Measurements from ENCODE around the gene PHF13. TPM values are rescaled to one million over a fixed set of nuclear protein-coding genes. Genes with fewer than 3 reads are reported as not detected.

Gene PHF13
- total RNA-seq, 1 experiment from 2014 or later, result 36.6 TPM

DNA sequence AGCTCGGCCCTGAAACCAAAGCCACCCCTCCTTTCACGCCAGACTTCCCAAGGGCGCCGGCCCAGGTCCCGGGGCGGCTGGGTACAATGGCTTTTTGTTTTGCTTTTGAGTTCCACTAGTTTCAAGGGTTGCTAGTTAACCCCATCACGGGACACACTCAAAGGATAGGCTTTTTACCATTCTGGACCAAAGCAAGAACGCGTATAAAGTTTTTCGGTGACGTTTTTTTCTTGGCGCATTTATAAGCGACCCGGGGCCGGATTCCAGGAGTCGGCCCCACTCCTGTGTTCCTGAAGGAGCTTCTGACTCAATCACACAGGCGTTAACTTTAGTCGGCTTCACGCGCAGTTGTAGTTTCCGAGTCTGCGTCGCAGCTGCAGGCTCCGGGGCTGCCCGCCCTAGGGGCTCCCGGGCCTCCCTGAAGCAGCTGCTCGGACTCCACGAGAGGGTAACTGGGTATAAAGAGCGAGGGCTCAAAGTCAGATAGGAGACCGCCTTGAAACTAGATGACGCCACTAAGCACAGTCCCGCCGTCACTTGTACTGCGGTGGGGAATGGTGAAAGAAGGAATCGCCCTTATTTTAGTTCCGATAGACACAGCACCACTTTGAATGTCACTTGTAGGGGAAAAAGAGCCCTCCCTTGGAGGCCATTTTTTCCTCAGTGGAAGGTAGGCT is 10.2 kb upstream of the PHF13 start:
- Histone ChIP-seq H3K27me3 (ENCODE audit: control insufficient read depth, insufficient read depth, low read length) (0 out of 2 replicates have a peak, but pooled peaks cover 2% of the 10 kb centered on the region), H3K4me3 (ENCODE audit: insufficient read depth, low read depth, low read length) (peak overlapping the region; percentile 99), H3K36me3 (replicated peaks; ENCODE audit: control insufficient read depth, insufficient read depth, low read length) (peaks cover 1% of the 10 kb centered on the region)
- peak; percentile 81 for DNase-seq

DNA sequence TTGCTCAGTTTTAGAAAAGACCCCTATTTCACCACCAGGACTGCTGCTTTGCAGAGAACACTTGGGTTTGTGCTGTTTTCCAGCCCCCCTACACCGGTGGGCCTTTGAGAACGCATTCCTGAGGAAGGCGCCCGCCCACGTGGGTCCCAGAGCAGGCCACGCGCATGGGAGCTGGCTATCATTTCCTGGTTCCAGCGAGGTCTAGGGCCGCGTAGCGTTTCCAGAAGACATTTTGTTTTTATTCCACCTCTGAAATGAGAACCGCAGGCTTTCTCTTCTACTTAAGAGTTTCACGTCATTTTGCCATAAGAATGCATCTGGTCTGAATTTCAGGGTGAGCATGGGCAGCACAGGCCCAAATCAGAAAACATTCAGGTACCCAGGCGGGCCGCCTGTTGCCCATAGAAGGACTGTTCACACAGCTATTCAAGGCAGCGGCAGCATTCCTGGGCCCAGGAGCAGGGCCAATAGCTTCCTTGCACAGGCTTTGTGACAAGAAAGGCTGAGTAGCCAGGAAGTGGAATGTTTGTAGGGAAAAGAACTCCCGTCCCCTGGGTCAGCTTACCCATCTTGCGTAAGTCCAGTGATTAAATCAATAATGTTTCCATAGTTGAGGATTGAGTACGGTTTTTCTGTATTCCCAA is 9.5 kb upstream of the PHF13 start:
- H3K36me3 ChIP-seq (replicated peaks; ENCODE audit: control insufficient read depth, insufficient read depth, low read length), result peaks cover 1% of the 10 kb centered on the region
- H3K4me3 ChIP-seq (ENCODE audit: insufficient read depth, low read depth, low read length), result peak overlapping the region; percentile 99
- H3K27me3 ChIP-seq (ENCODE audit: control insufficient read depth, insufficient read depth, low read length), result 0 out of 2 replicates have a peak, but pooled peaks cover 2% of the 10 kb centered on the region
- DNase-seq, result peak; percentile 86

DNA sequence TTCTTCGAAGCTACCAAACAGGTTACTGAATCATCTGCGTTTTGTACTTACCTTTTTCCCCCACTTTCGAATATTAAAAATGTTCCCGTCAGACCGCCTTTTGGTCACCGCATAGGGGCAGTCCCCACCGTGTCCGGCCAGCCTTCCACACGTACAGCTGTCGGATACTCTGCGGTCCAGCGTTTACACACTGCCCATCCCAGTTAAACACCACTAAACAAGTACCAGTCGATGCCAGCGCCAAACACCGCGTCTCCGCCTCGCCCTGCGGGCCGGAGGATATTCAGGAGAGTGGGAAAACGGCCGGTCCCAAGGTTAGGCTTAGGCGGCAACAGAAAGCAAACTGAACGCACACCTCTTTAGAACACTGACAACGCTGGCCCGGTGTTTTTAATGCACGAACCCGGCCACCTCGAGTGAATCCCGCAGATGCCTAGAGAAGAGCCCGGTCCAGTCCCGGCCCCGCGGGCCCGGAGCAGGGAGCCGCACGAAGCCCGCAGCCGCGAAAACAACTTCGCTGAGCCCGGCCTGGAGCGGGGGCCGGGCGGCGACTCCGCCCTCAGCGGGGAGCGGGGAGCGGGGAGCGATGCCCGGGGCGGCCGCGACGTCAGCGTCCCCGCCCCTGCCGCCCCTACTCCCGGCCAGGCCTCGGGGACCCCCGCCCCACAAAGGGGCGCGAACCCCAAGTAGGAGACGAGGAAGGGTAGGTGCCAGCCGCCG is 730 bp upstream of the PHF13 start:
- Histone ChIP-seq H3K4me3 (ENCODE audit: insufficient read depth, low read depth, low read length) (peak overlapping the region; percentile 88), H3K27me3 (ENCODE audit: control insufficient read depth, insufficient read depth, low read length) (peaks cover 4% of the 10 kb centered on the region; the same call in 1 of the 2 replicates), H3K36me3 (replicated peaks; ENCODE audit: control insufficient read depth, insufficient read depth, low read length) (peaks cover 3% of the 10 kb centered on the region; the same call in 1 of the 2 replicates)
- DNase-seq, result no peak

DNA sequence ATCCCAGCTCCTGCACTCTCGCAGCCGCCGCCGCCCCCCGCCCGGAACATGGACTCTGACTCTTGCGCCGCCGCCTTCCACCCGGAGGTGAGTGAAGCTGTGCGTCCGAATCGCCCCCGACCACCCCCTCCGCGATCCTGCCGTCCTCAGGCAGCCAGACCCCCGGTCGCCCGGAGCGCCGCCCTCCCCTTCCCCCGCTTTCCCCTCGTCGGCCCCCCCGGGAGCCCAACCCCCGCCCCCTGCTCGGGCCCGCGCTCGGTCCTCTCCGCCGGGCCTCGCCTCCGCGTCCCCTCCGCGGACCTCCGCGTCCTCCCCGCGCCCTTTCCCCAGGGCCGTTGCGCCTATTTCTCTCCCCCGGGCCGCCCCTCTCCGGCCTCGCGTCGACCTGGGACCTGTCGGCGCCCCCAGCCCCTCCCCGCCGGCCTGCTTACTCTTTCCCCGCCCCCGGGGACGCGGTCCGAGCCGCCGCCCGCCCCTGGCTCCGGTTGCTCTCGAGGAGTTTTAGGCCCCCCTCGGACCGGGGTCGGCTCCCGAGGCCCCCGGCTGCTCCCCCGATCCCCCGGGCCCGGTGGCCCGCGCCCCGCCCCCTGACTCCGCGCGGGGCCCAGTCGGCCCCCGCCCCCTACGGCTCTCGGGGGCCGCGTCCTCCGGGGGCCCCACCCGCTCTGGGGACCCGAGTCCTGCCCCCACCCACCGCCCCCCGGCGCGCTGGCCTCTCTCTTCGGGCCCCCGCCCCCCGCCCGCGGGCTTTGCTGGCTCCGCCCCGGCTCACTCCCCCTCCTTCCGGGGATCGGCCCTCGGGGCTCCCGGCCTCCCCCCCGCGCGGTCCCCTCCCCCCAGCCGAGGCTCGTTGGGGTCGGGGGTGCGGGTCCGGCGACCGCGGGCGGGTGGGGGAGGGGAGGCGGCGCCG is 743 bp downstream of the PHF13 start:
- Histone ChIP-seq H3K27me3 (ENCODE audit: control insufficient read depth, insufficient read depth, low read length) (peaks cover 4% of the 10 kb centered on the region; the same call in 1 of the 2 replicates), H3K4me3 (ENCODE audit: insufficient read depth, low read depth, low read length) (peak overlapping the region; percentile 97), H3K36me3 (replicated peaks; ENCODE audit: control insufficient read depth, insufficient read depth, low read length) (peaks cover 4% of the 10 kb centered on the region; the same call in 1 of the 2 replicates)
- peak; percentile 97 for DNase-seq

DNA sequence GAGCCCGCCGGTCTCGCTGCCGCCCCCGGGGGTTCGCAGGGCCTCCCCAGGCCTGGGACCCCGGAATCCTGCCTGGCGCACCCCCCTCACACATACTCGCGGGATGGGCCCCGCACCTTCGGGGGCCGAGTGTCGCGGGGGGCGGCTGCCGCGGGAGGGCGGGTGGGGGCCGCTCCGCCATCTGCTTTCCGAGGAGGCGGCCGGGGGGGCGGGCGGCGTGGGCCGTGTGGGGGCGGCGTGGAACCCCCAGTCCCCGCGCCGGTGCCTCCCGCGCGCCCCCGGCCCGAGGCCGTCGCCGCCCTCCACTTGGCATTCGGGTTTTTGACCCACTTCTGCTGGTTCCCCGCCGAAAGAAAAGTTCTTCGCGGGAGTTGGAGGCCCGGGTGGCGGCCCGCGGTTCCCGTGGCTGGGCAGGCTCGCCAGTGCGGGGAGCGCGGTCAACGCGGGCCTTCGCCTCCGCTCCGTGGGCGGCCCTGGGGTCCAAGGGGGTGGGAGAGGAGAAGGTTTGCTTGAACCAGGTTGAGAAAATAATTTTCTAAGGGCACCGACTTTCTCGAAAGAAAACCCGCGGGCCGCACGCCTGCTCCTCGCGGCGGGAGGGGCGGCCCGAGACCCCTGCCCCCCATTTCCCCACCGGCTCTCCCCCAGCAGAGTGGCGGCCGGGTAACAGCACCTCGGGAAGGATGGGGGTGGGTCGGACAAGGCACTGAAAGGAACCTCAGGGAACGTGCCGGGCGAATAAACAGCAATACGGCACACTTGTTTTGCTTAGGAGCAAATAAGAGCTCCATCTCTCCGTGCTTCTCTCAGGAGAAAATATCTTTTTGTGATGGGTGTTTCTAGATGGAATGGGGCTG is 1.6 kb downstream of the PHF13 start:
- DNase-seq, result peak; percentile 76
- Histone ChIP-seq H3K27me3 (ENCODE audit: control insufficient read depth, insufficient read depth, low read length) (peaks cover 4% of the 10 kb centered on the region; the same call in 1 of the 2 replicates), H3K4me3 (ENCODE audit: insufficient read depth, low read depth, low read length) (peak overlapping the region; percentile 97), H3K36me3 (replicated peaks; ENCODE audit: control insufficient read depth, insufficient read depth, low read length) (peaks cover 7% of the 10 kb centered on the region)

DNA sequence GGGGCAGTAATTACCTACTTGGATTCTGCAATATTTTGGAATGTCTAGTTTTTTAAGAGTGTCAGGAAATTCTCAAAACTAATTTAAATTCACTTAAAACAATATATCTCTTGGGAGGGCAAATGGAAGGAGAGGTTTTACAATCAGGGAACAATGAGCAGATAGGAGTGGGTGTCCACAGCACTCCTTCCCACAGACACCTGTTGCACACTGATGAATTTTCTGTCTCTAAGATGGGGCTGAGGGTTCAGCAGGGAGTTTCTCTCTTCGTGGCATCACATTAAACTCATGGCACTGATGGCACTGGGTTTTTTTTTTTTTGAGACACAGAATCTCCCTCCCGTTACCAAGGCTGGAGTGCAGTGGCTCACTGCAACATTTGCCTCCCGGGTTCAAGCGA is 5.5 kb downstream of the PHF13 start:
- Histone ChIP-seq H3K4me3 (ENCODE audit: insufficient read depth, low read depth, low read length) (no peak overlapping the region), H3K36me3 (replicated peaks; ENCODE audit: control insufficient read depth, insufficient read depth, low read length) (peaks cover 25% of the 10 kb centered on the region), H3K27me3 (ENCODE audit: control insufficient read depth, insufficient read depth, low read length) (no peaks in the 10 kb centered on the region)
- no peak for DNase-seq

DNA sequence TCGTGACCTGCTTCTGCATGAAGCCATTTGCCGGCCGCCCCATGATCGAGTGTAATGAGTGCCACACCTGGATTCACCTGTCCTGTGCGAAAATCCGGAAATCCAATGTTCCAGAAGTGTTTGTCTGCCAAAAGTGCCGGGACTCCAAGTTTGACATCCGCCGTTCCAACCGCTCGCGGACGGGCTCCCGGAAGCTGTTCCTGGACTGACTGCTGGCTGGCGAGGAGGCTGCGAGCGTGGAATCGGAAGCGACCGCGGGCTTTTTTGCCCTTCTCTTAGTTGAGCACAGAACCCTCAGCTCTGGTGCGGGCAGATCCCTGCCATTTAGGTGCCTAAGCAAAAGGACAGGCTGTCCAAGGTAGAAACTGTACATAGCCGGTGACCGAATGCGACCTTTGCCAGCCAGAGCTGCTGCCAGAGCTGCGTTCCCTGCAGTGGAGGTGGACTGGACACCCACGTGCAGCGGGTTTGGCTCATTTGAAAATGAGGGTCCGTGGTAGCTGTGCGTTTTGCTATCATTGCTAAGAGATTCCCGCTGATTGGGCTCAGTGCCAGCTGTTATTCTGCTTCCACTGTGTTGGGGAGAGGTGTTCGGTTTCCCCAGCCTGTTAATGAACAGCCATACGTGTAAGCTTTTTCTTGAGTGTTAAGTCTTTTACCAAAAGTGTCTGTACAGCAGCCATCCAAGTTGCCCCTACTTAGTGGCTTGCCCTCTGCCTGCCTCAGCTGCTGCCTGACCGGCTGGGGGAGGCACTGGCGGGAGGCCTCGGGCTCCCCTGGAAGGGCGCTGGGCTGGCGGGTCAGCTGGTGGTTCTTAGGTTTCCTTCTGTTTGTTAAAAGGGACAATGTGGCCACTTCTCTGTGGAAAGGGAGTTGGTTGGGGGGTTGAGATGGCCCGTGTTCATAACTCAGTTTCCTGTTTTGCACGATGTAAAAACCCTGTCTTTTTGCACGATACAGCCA is 8.2 kb downstream of the PHF13 start:
- DNase-seq, result no peak
- Histone ChIP-seq H3K27me3 (ENCODE audit: control insufficient read depth, insufficient read depth, low read length) (no peaks in the 10 kb centered on the region; the same call in 1 of the 2 replicates), H3K36me3 (replicated peaks; ENCODE audit: control insufficient read depth, insufficient read depth, low read length) (peaks cover 25% of the 10 kb centered on the region), H3K4me3 (ENCODE audit: insufficient read depth, low read depth, low read length) (no peak overlapping the region)

DNA sequence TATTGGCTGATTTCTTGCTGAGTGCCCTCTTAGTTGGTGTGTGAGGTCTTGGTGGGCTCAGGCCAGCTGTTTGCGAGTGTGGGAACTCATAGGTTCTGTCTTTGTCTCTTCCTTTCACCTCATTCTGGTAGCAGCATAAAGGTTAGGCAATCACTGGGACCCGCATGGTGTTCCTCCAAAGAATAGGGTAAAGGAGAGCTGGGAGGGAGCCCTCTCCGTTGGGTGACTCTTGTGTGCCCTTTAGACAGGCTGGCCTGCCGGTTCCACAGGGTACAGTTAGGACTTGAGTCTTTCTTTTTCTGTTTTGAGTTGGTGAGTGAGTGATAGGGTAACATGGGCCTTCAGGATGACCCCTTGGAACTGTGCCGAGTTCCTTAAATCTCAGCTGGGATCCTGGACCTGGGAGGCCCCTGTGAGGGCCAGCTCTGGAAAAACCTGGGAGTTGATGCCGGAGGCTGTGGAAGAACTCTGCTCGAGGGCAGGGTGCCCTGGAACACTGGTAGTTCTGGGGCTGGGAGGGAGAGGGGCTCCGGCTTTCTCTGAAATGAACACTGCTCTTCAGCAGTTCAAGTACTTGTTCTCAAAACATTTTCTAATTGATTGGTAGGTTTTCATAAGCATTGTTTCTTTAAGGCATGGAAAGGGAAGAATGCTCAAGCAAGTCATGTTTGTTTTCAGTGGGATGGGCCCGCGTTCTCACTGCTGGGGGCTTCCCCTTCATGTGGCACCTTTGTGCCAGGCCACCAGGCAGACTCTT is 9.0 kb downstream of the PHF13 start:
- Histone ChIP-seq H3K4me3 (ENCODE audit: insufficient read depth, low read depth, low read length) (no peak overlapping the region), H3K36me3 (replicated peaks; ENCODE audit: control insufficient read depth, insufficient read depth, low read length) (peaks cover 25% of the 10 kb centered on the region), H3K27me3 (ENCODE audit: control insufficient read depth, insufficient read depth, low read length) (no peaks in the 10 kb centered on the region; the same call in 1 of the 2 replicates)
- no peak for DNase-seq

DNA sequence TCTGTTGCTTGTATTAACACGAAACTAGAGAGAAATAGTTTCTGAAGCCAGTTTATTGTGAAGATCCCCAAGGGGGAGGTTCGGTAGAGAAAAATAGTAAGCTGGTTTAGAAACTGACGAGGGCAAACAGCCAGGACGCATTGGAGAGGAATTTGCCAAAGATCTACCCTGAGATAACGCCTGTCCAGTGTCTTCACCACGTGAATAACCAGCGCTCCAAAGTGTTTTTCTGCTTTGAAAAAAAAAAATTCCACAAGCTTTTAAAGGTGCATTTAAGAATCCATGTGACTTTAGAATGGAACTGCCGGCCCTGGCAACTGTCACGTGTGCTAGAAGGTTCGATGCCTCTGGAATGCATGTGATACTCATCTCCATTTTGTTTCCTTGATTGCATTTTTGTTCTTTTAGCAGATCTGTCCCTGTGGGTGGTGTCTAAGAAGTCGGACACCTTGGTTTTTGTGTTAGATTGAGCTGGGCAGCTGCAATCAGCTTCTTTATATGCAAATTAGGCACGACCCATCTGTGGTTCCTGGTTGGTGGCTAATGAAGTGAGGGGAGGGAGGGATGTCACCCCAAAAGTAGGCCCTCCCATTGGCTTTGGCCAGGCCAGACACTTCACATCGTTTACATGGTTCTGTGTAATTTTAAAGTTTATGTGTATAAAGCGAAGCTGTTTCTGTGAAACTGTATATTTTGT is 9.9 kb downstream of the PHF13 start:
- no peak for DNase-seq
- Histone ChIP-seq H3K36me3 (replicated peaks; ENCODE audit: control insufficient read depth, insufficient read depth, low read length) (peaks cover 24% of the 10 kb centered on the region), H3K4me3 (ENCODE audit: insufficient read depth, low read depth, low read length) (no peak overlapping the region), H3K27me3 (ENCODE audit: control insufficient read depth, insufficient read depth, low read length) (no peaks in the 10 kb centered on the region; the same call in 1 of the 2 replicates)

DNA sequence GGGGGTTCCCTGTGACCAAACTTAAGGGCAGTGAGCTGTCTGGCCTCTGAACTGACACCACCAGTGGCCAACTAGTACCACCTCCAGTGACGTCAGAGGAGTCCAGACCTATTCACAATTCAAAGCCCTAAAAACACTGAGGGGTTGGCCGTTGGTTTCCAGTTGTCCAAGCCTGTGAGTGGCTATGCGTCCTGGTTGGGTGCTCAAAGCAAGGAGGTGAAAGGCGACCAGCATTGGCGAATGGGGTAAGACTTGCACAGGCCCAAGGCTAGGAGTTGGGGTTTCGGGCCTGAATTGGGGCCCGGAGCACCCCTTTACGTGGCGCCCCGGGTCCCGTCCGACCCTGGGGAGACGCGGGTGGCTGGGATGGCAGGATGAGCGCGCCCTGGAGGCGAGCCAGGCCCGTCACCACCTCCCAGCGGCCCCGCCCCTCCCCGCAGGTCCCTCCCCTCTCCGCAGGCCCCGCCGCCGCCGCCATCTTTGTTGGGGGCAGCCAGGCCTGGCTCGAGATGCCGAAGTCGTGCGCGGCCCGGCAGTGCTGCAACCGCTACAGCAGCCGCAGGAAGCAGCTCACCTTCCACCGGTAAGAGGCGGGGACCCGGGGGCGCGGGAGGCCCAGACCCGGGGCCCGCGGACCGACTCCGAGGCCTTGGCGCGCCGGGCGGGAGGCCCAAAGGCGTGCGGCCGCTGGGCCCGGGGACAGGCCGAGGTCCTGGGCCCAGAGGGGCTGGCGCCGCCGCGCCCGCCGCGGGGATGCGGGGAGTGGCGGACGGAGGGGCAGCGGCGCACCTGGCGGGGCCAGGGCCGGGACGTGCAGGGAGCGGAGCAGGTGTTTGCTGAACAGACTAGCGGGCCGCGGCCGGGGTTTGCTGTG is 11.4 kb downstream of the PHF13 start, which contains the start of gene THAP3:
TSS of gene THAP3 (plus strand) at position 159 of the 874 bp plus-strand sequence. CDS start at position 510, 351 bp downstream.
- H3K36me3 ChIP-seq (replicated peaks; ENCODE audit: control insufficient read depth, insufficient read depth, low read length), result peaks cover 25% of the 10 kb centered on the region

More for the DNA sequence above, 11.4 kb downstream of the PHF13 start, which contains the start of gene THAP3:
- DNase-seq, result peak; percentile 99
- H3K4me3 ChIP-seq (ENCODE audit: insufficient read depth, low read depth, low read length), result peak within 1 kb of the TSS; percentile 76
- H3K27me3 ChIP-seq (ENCODE audit: control insufficient read depth, insufficient read depth, low read length), result no peaks in the 10 kb centered on the region; the same call in 1 of the 2 replicates
